ENCODE data around the gene MYLK2.

The MYLK2 gene

GRCh38 chr20:31833931-31834521, 14.9 kb downstream of the MYLK2 start:
- TF ChIP-seq CTCF (IDR thresholded peaks at IDR 0.05; ENCODE audit: low read depth, low read length, missing control alignments): no peak
- no peak for DNase-seq (ENCODE audit: extremely low read depth, low read depth)
- no peak overlapping the region for H3K4me3 ChIP-seq (replicated peaks; ENCODE audit: low read depth, low read length)

GRCh38 chr20:31835554-31835953, 16.4 kb downstream of the MYLK2 start:
- no peak for TF ChIP-seq CTCF (IDR thresholded peaks at IDR 0.05; ENCODE audit: low read depth, low read length, missing control alignments)

GRCh38 chr20:31835977-31836852, 17.1 kb downstream of the MYLK2 start:
- no peak overlapping the region for H3K4me3 ChIP-seq (replicated peaks; ENCODE audit: low read depth, low read length)
- DNase-seq (ENCODE audit: extremely low read depth, low read depth): peak; percentile 75
- no peak for TF ChIP-seq CTCF (IDR thresholded peaks at IDR 0.05; ENCODE audit: low read depth, low read length, missing control alignments)

More at GRCh38 chr20:31835554-31835953, 16.4 kb downstream of the MYLK2 start:
- DNase-seq (ENCODE audit: extremely low read depth, low read depth): no peak
- no peak overlapping the region for H3K4me3 ChIP-seq (replicated peaks; ENCODE audit: low read depth, low read length)

GRCh38 chr20:31836853-31837608, 17.9 kb downstream of the MYLK2 start:
- TF ChIP-seq CTCF (IDR thresholded peaks at IDR 0.05; ENCODE audit: low read depth, low read length, missing control alignments): no peak
- DNase-seq (ENCODE audit: extremely low read depth, low read depth): no peak
- no peak overlapping the region for H3K4me3 ChIP-seq (replicated peaks; ENCODE audit: low read depth, low read length)

GRCh38 chr20:31837896-31838397, 18.8 kb downstream of the MYLK2 start:
- H3K4me3 ChIP-seq (replicated peaks; ENCODE audit: low read depth, low read length): no peak overlapping the region
- no peak for DNase-seq (ENCODE audit: extremely low read depth, low read depth)
- TF ChIP-seq CTCF (IDR thresholded peaks at IDR 0.05; ENCODE audit: low read depth, low read length, missing control alignments): no peak

GRCh38 chr20:31838646-31839292, 19.6 kb downstream of the MYLK2 start:
- DNase-seq (ENCODE audit: extremely low read depth, low read depth): no peak
- H3K4me3 ChIP-seq (replicated peaks; ENCODE audit: low read depth, low read length): no peak overlapping the region
- TF ChIP-seq CTCF (IDR thresholded peaks at IDR 0.05; ENCODE audit: low read depth, low read length, missing control alignments): no peak

Data from HFF-Myc (cell line).